K562 (cell line): ENCODE results near the gene FBN1. TPM values are rescaled to one million over a fixed set of nuclear protein-coding genes. Genes with fewer than 3 reads are reported as not detected.

Source experiments
- BDP1 ChIP-seq: IDR thresholded peaks from 3 replicates; pipeline ENCODE4 v1.6.1; 2011; ENCODE audit not compliant: insufficient read length, insufficient read depth
- HCFC1 ChIP-seq: IDR thresholded peaks from 2 replicates; pipeline ENCODE4 v1.6.1; 2012; ENCODE audit warnings: low read depth, low read length, improper control_type of control experiment
- MLLT1 ChIP-seq, 2 experiments: fragments of 450-650 bp; IDR thresholded peaks; 2 replicates each; pipeline ENCODE4 v1.6.1; 2016
- POLR2AphosphoS5 ChIP-seq: IDR thresholded peaks from 2 replicates; pipeline ENCODE4 v1.6.1; 2011; ENCODE audit warnings: mild to moderate bottlenecking, low read depth, low read length, moderate library complexity; ENCODE audit not compliant: control insufficient read depth, insufficient read depth
- REST ChIP-seq, 2 experiments: fragments of 450-650 bp; formaldehyde crosslinking in 1 of 2; IDR thresholded peaks; 2 replicates each; pipeline versions ENCODE4 v1.4.0 to v1.6.1; 2014 to 2020; ENCODE audit warnings: mild to moderate bottlenecking in 2 of 2, borderline replicate concordance in 1 of 2, low read depth in 1 of 2
- ZBTB40 ChIP-seq, 2 experiments: fragments of 450-650 bp in 1 of 2; sonication (generic) in 1 of 2; formaldehyde crosslinking in 1 of 2; IDR thresholded peaks; 2 replicates each; pipeline versions ENCODE4 v1.7.1 to v1.9.0; 2016 to 2022; ENCODE audit warnings: inconsistent platforms in 1 of 2, mild to moderate bottlenecking in 1 of 2, missing genetic modification reagents in 1 of 2
- ZNF717 ChIP-seq: fragments of 250-450 bp; sonication (Bioruptor Pico); IDR thresholded peaks from 2 replicates; pipeline ENCODE4 v1.5.0; 2021
- polyA plus RNA-seq, 8 experiments: library from polyadenylated mRNA; depleted of rRNA in 4 of 8; stranded (reverse) in 5 of 8; unstranded in 3 of 8; fragments of >200 nt; fragmentation: Nextera tagmentation in 2 of 8; fragmentation: Illumina TruSeq in 1 of 8; extraction: Ambion mirVana in 2 of 8; extraction: Trizol in 1 of 8; gene quantifications; 2 replicates each; pipeline versions ENCODE4 v1.2.1 to v1.2.3, GENCODE V29; 2011 to 2014; ENCODE audit warnings: inconsistent platforms in 1 of 8, missing spikeins in 1 of 8
- total RNA-seq, 7 experiments: library from RNA; depleted of rRNA in 6 of 7; stranded (reverse); fragments of >200 nt in 6 of 7; fragmentation: Illumina TruSeq in 2 of 7; extraction: Trizol in 2 of 7; gene quantifications; 2 replicates each; pipeline versions ENCODE4 v1.2.1 to v1.2.3, GENCODE V29; 2011 to 2021; ENCODE audit warnings: low replicate concordance in 1 of 7

The FBN1 gene
- total and polyA plus RNA-seq, 9 of the 15 experiments (the other 6 are each of a cell fraction or from before 2014, with no cell fraction given), result 0.15 to 1.2 (median 0.60) TPM

DNA sequence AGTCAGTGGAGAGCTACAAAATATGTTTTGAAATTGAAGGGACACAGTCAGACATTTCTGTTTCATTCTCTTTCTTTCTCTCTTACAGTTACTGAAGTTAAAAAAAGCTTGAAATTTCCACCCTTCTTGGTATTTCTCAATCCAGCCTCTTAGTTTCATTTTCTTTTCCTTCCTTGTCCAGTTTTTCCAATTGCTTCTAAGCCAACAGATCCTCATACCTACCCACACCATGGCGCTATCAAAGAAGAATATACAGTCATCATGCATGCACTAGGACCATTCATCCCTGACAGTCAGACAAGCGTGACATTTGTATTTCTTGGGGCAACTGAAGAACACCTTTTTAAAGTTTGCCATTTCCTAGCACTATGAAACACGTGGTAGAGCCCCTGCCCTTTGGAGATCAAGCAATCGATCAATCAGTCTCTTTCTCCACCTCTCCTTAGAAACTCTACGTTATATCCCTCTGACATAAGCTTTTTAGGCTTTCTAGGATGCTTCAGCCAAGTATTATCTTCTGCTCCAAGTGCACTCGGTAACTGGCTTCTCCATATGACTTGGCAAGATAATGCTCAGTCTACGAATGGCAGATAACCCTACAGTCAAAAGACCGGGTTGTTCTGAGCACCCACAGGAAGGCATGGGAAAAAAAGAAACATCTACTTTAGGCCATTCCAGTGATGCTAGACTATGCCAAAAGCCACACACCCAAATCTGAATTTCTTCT lies 65.4 kb downstream of the FBN1 start (continued):
- TF ChIP-seq REST (IDR thresholded peaks at IDR 0.05; ENCODE audit: borderline replicate concordance) (no peak), REST (CRISPR knock-in tag; IDR thresholded peaks at IDR 0.05; ENCODE audit: low read depth) (no peak), ZBTB40 (IDR thresholded peaks at IDR 0.05) (no peak), ZBTB40 (CRISPR knock-in tag; IDR thresholded peaks at IDR 0.05) (no peak), POLR2AphosphoS5 (peak; percentile 85; the same call in 1 of the 2 replicates), BDP1 (no peak), HCFC1 (no peak), MLLT1 (IDR thresholded peaks at IDR 0.05) (no peak), ZNF717 (CRISPR knock-in tag) (no peak)
